PC-9 (cell line): ENCODE results near the gene MKRN2OS. TPM values are rescaled to one million over a fixed set of nuclear protein-coding genes. Genes with fewer than 3 reads are reported as not detected.

Experiments
- BruUV-seq: library from RNA; stranded (reverse); fragments of 400-500 nt; replicated peaks from 2 replicates; lab custom pipeline; 2021; lab: Mats Ljungman, UMichigan
- CTCF ChIA-PET: fragments of 300-600 bp; sonication (Branson Sonifier 250); formaldehyde crosslinking; loops from one replicate; lab custom pipeline; 2022; ENCODE audit warnings: antibody characterized with exemption; lab: Charles Lee
- POLR2A ChIA-PET: fragments of 300-600 bp; sonication (Branson Sonifier 250); formaldehyde crosslinking; loops from one replicate; lab custom pipeline; 2022; ENCODE audit warnings: antibody characterized with exemption; ENCODE audit not compliant: unreplicated experiment; lab: Charles Lee
- DNase-seq, 2 experiments: peaks; one replicate each; pipeline versions ENCODE4 v3.0.0 to v3.0.0-alpha.2; 2015 to 2022; ENCODE audit warnings: mixed read lengths in 1 of 2
- H2AFZ ChIP-seq: fragments of 200-600 bp; sonication (generic); 2 replicates; pipeline ENCODE4 v1.8.1; 2017; ENCODE audit warnings: antibody characterized with exemption
- H3F3A ChIP-seq: fragments of 200-600 bp; sonication (generic); 2 replicates; pipeline ENCODE4 v1.8.1; 2017; ENCODE audit warnings: antibody characterized with exemption, mild to moderate bottlenecking, low read depth; ENCODE audit not compliant: insufficient read depth
- H3K27ac ChIP-seq: fragments of 200-600 bp; sonication (generic); 2 replicates; pipeline ENCODE4 v1.6.1; 2016; ENCODE audit warnings: mixed run types
- H3K27me3 ChIP-seq: fragments of 200-600 bp; sonication (generic); 2 replicates; pipeline ENCODE4 v1.6.1; 2016; ENCODE audit warnings: low read depth, mixed run types; ENCODE audit not compliant: insufficient read depth
- H3K36me3 ChIP-seq: fragments of 200-600 bp; sonication (generic); 2 replicates; pipeline ENCODE4 v1.6.1; 2016; ENCODE audit warnings: low read depth, mixed run types
- H3K4me1 ChIP-seq: fragments of 200-600 bp; sonication (generic); replicated peaks from 2 replicates; pipeline ENCODE4 v1.6.1; 2016; ENCODE audit warnings: mixed run types; ENCODE audit not compliant: insufficient read depth
- H3K4me2 ChIP-seq: fragments of 200-600 bp; sonication (generic); 2 replicates; pipeline ENCODE4 v1.6.1; 2017; ENCODE audit warnings: mixed run types
- H3K4me3 ChIP-seq: fragments of 200-600 bp; sonication (generic); 2 replicates; pipeline ENCODE4 v1.6.1; 2016; ENCODE audit warnings: mixed run types
- H3K79me2 ChIP-seq: fragments of 200-600 bp; sonication (generic); 2 replicates; pipeline ENCODE4 v1.6.1; 2017; ENCODE audit warnings: low read depth, mixed run types
- H3K9me2 ChIP-seq: fragments of 200-600 bp; sonication (generic); 2 replicates; pipeline ENCODE4 v1.8.1; 2017; ENCODE audit warnings: mild to moderate bottlenecking; ENCODE audit not compliant: insufficient read depth
- H3K9me3 ChIP-seq: fragments of 200-600 bp; sonication (generic); 2 replicates; pipeline ENCODE4 v1.8.1; 2016; ENCODE audit warnings: low read depth; ENCODE audit not compliant: insufficient read depth
- H4K20me1 ChIP-seq: fragments of 200-600 bp; sonication (generic); 2 replicates; pipeline ENCODE4 v1.8.1; 2017; ENCODE audit not compliant: insufficient read depth
- EZH2 ChIP-seq: fragments of 200-600 bp; sonication (generic); IDR thresholded peaks from 2 replicates; pipeline ENCODE4 v1.8.0; 2017; ENCODE audit warnings: antibody characterized with exemption, low read depth
- intact Hi-C: fragments of 100-400 bp; cut with micrococcal nuclease; formaldehyde crosslinking; loops from one replicate; pipeline ENCODE4 v1.10.0; 2022; ENCODE audit not compliant: unreplicated experiment
- total RNA-seq: library from RNA; stranded (reverse); gene quantifications from 2 replicates; pipeline ENCODE4 v1.2.3, GENCODE V29; 2021
- TF ChIP-seq, protein P1 (sequence below): fragments of 200-600 bp; sonication (generic); conservative IDR thresholded peaks from 2 replicates; pipeline ENCODE4 v1.6.1; 2017; ENCODE audit warnings: mixed run types, antibody characterized with exemption, mild to moderate bottlenecking, moderate library complexity

MKRN2OS gene
- total RNA-seq, 1 experiment from 2014 or later, result 6.2 TPM

DNA sequence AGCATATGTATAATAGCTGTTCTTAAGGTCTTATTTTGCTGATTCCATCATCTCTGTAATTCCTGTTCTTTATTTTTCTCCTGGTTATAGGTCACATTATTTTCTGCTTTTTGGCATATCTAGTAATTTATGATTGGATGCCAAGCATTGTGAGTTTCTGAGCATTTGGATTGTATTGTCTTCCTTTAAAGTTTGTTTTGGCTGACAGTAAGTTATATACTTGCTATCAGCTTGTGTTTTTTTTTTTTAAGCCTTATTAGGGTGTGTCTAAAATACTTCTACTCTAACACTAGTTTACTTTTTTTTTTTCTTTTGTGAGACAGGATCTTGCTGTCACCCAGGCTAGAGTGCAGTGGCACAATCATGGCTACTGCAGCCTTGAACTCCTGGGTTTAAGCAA is 21.7 kb upstream of the MKRN2OS start:
- H3K4me3 ChIP-seq, result no peak overlapping the region
- no peak overlapping the region for H3K27ac ChIP-seq
- H3K4me1 ChIP-seq, result no peaks in the 10 kb centered on the region
- no peak overlapping the region for H3K4me2 ChIP-seq
- H2AFZ ChIP-seq, result no peak overlapping the region
- CTCF ChIA-PET, result no interaction called here
- DNase-seq, result no peak
- POLR2A ChIA-PET, result interaction anchor here (0.5 to 0.6 kb wide), 2 partner anchors 9 to 1293 kb away, joined by 8 to 10 read pairs; no protein-coding TSS in a partner anchor
- H4K20me1 ChIP-seq, result peaks cover 50% of the 10 kb centered on the region
- BruUV-seq, result no TSS peak
- H3K9me3 ChIP-seq, result no peaks in the 10 kb centered on the region
- TF ChIP-seq, protein P1, sequence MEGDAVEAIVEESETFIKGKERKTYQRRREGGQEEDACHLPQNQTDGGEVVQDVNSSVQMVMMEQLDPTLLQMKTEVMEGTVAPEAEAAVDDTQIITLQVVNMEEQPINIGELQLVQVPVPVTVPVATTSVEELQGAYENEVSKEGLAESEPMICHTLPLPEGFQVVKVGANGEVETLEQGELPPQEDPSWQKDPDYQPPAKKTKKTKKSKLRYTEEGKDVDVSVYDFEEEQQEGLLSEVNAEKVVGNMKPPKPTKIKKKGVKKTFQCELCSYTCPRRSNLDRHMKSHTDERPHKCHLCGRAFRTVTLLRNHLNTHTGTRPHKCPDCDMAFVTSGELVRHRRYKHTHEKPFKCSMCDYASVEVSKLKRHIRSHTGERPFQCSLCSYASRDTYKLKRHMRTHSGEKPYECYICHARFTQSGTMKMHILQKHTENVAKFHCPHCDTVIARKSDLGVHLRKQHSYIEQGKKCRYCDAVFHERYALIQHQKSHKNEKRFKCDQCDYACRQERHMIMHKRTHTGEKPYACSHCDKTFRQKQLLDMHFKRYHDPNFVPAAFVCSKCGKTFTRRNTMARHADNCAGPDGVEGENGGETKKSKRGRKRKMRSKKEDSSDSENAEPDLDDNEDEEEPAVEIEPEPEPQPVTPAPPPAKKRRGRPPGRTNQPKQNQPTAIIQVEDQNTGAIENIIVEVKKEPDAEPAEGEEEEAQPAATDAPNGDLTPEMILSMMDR, result no peak
- TF ChIP-seq EZH2, result no peak
- H3K9me2 ChIP-seq, result no peaks in the 10 kb centered on the region
- H3K27me3 ChIP-seq, result no peaks in the 10 kb centered on the region
- intact Hi-C loops, result no loop called here
- no peaks in the 10 kb centered on the region; the same call in 1 of the 2 replicates for H3F3A ChIP-seq
- H3K36me3 ChIP-seq, result peaks cover 24% of the 10 kb centered on the region
- H3K79me2 ChIP-seq, result peaks cover 66% of the 10 kb centered on the region

DNA sequence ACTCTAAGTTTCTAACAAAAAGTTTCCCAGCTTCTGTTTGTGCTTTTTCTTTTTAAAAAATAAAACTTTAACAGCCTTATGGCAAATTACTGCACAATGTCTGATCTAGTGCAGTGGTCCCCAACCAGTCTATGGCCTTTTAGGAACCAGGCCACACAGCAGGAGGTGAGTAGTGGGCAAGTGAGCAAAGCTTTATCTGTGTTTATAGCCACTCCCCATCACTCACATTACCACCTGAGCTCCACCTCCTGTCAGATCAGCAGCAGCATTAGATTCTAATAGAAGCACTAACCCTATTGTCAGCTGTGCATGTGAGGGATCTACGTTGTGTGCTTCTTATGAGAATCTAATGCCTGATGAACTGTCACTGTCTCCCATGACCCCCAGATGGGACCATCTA is 17.2 kb upstream of the MKRN2OS start:
- Histone ChIP-seq H3K79me2 (peaks cover 98% of the 10 kb centered on the region), H4K20me1 (peaks cover 74% of the 10 kb centered on the region), H3K36me3 (0 out of 2 replicates have a peak, but pooled peaks cover 4% of the 10 kb centered on the region), H3K4me1 (peaks cover 15% of the 10 kb centered on the region), H3K4me2 (no peak overlapping the region), H3K9me2 (no peaks in the 10 kb centered on the region), H2AFZ (no peak overlapping the region), H3K27ac (no peak overlapping the region), H3K9me3 (no peaks in the 10 kb centered on the region), H3K27me3 (no peaks in the 10 kb centered on the region), H3F3A (peaks cover under 1% of the 10 kb centered on the region; the same call in 1 of the 2 replicates), H3K4me3 (no peak overlapping the region)
- DNase-seq, result no peak
- no TSS peak for BruUV-seq
- ChIA-PET CTCF (no interaction called here), POLR2A (interaction anchor here (0.5 kb wide), 1 partner anchor 736 kb away, joined by 6 read pairs; no protein-coding TSS in a partner anchor)
- TF ChIP-seq, protein P1, result no peak
- no peak for TF ChIP-seq EZH2
- intact Hi-C loops, result no loop called here

DNA sequence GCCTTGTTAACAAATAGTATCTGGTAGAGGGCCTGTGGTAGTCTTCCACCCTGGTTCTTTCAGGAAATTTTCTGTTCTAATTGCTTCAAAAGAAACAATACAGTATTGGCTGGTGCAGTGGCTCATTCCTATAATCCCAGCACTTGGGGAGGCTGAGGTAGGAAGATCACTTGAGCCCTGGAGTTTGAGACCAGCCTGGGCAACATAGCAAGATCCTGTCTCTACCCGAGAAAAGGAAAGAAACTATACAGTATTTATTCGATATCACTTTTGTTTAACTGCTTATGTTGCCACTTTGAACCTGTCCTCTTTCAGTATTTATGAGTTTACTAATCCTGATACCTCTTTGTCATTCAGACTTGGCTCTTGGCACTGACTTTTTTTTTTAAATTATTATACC is 16.1 kb upstream of the MKRN2OS start:
- TF ChIP-seq EZH2, result no peak
- TF ChIP-seq, protein P1, result no peak
- no peaks in the 10 kb centered on the region for H3K9me2 ChIP-seq
- ChIA-PET CTCF (no interaction called here), POLR2A (no interaction called here)
- no TSS peak for BruUV-seq
- H3K4me1 ChIP-seq, result peaks cover 15% of the 10 kb centered on the region
- no peak overlapping the region for H3K27ac ChIP-seq
- no peak overlapping the region for H3K4me3 ChIP-seq
- H3K36me3 ChIP-seq, result no peaks in the 10 kb centered on the region
- no peak overlapping the region for H2AFZ ChIP-seq
- no peaks in the 10 kb centered on the region for H3K27me3 ChIP-seq
- DNase-seq, result no peak
- H3K79me2 ChIP-seq, result peaks cover 93% of the 10 kb centered on the region
- H3K4me2 ChIP-seq, result no peak overlapping the region
- H4K20me1 ChIP-seq, result peaks cover 64% of the 10 kb centered on the region
- no peaks in the 10 kb centered on the region for H3K9me3 ChIP-seq
- H3F3A ChIP-seq, result peaks cover 8% of the 10 kb centered on the region; the same call in 1 of the 2 replicates
- intact Hi-C loops, result no loop called here
